Midbrain (tissue), 1 donor: Measurements from ENCODE around the gene MOCOS.

Experiments
- DNase-seq: peaks from one replicate; lab custom pipeline; 2025; lab: John Stamatoyannopoulos, UW

Gene MOCOS

DNA sequence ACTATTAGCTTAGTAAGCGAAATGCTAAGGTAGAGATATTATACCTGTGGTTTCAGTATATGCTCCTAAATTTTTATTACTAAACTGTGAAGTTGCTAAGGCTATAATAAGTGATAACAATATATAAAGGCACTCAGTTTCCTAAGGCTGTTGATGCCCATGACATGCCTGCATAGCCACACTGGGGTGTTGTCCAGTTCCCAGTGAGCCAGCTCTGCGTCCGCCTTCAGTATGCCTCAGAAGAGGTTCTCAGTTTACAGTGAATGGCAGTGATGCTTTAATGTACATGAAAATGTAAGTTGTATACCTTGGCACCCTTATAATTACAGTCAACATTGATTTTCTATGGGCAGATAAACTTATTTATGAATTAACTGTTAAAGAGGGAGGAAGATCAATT is 117.4 kb downstream of the MOCOS start:
- DNase-seq = no peak

DNA sequence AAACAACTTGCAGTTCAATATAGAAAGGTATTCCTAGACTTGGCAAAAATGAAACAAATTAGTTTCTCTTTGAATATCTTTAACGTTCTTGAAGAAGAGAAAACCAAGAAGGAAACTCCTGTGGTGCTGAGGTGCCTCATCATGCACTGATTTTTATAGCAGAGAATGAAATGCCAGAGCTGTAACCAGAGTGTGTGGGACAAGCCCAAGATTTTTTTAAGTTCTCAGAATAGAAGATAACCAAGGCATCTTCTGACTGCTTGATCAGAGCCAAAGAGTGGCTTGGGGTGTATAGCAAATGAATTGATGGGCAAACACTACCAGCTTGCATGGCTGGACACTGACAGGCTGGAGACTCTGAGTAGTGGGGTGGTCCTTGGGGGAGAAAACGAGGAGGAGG is 118.1 kb downstream of the MOCOS start:
- no peak for DNase-seq

DNA sequence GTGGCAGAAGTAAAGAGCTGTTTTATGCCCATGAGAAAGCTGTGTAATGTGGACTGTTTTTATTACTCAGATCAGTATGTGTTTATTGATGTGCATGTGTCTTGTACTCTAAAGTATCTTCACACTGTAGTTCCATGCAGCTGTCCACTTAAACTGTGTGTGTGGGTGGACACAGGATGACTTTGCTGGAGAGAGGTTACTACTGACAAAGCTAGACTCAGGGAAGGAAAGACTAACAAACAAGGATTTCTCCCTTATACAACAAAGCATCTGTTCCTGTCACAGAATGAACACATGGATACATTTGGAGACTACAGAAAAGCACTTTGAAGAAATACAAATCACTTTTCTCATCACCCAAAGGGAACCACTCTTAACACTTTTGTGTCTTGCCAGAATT is 120.2 kb downstream of the MOCOS start:
- no peak for DNase-seq

DNA sequence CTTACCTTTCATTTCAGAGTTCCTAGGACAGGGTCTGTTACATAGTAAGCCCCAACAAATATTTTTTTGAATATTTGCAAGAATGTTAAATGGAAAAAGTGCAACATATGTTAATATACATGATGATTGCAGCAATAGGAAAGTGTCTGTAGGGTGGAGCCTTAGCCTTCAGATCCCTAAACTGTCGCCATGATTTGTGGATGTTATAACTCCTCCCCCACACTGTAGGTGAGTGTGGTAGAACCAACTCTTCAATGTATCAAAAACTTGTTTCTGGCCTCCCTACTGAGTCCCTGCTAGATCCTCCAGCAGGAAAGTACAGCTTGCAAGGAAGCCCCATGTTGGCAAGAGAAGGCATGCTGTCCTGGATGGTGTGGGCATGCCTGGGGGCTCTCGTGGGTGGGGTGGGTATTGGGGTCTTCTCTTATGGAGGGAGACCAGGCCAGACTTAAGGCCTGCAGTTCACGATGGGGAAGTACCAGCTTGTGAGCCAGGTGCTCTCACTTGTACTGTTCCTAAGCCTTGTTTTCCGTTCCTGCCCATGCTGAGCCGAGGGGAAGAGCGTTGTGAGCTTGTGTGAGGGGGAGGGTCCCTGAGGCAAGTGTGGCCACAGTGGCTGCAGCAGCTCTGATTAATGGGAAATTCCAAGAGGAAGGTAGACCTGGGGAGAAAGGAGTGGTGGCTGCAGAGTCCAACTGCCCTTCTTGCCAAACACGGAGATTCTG is 121.6 kb downstream of the MOCOS start:
- DNase-seq = no peak

DNA sequence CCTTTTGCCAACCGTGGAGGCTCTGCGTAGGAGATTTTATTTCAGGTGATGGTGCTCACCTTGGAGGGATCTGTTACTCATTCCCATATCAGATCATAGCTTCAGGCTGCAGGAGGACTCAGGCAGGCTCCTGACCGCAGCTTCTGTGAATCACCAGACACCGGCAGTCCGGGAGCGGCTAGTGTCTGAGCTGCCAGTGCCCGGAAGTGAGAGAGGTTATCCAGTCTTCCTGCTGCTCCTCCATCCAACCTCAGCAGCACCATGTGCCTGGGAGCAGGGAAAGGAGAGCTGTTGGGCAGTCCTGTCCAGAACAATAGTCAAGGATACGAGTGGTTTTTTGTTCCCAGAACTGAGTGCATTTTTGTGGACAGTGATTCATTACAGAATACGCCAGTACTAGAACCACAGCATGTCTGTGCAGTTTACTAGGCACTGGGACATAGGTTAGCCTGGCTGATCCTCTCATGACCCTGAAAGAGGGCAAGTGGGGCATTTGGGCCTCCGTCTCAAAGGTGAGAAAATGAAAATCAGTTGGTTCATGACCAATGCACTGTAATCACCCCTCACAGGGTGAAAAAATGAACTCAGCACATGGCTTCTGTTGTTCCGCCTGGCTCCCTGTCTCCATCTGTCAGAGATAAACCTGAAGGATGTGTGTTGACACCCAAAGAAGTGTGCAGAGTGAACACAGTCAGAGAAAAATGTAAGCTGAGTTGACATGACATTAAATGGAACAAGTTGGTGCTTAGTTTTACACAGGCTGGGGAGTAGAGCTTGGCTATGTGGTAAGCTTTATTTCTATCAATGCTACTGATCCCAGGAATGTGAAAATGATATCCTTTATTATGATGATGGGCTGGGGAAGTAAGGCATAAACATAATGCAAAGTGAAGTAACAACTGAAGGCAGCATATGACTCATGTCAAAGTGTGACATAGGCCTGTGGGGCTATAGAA is 122.4 kb downstream of the MOCOS start:
- no peak for DNase-seq

DNA sequence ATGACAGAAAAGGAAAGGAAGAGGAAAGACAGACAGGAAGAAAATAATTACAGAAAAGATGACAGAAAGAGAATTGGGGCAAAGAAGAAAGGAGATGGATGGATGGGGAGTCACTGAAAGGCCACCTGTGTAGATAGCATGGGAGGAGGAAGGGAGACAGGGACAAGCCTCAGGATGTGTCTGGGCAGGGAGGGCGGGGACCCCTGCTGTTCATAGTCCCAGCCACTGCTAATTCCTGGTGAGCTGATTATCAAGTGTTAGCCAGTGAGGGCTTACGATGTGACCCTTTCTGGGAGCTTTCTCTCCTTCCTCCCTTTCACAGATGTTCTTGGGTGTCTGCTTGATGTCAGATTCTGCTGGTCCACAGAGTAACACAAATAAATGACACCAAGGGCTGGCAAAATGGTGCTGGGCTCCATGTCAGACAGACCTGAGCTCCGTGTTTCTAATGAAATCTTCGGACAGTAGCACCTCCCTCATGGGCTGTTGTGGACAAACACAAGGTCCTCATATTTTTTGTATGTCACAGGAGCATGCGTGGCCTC is 123.8 kb downstream of the MOCOS start:
- no peak for DNase-seq

DNA sequence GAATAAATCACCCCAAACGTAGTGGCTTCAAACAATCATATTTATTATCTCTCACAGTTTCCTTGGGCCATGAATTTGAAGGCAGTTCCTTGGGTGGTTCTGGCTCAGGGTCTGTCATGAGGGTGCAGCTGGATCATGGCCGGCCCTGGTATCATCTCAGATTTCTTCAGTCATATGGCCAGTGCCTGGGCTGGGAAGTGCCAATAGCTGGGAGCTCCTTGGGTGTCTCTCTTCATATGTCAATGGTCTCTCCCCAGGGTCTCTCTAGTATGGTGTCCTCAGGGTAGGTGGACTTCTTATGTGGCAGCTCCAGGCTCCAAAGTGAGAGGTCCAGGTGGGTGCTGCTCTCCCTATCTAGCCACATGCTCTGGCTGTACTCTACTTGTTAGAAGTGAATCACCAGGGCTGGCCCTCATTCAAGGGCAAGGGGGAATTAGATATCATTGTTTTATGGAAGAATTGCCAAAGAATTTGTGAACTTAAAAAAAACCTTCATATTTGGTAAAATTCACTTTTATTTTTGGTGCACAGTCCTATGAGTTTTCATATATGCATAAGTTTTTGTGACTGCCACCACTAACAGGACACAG is 125.6 kb downstream of the MOCOS start:
- DNase-seq = no peak

DNA sequence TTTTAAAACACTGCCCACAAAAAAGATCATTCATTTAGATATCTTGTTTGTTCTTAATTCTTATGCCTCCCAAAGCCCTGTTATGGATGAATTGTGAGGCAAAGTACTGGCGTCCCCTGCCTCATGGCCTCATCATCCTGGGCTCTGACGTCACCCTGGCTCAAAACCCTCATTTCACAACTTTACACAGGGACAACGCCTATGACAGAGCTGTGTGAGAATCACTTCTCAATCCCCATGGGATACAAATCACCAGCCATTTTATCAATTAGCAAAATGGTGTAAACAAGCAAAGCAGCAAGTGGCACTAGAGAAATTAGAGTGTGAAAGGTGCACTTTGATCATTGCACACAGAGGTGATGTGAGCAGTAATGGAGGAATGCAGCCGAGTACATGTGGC is 126.8 kb downstream of the MOCOS start:
- no peak for DNase-seq

DNA sequence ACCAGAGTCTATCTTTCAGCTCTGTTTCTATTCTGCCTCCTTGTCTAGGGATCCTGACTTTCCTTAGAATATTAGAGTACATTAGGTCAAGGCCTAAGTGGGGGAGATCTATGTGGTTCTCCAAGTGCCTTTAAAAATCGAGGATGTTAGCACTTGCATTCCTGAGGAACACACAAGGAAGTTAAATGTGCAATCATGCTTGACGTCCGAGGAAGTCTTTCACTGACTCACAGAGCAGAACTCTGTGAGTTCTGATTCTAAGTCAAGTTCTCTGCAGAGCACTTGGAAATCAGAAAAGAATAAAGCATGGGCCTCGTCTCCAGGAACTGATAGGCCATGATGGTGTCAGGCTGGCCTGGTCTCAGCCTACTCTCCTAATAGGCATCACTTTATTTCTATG is 127.5 kb downstream of the MOCOS start:
- DNase-seq = no peak

DNA sequence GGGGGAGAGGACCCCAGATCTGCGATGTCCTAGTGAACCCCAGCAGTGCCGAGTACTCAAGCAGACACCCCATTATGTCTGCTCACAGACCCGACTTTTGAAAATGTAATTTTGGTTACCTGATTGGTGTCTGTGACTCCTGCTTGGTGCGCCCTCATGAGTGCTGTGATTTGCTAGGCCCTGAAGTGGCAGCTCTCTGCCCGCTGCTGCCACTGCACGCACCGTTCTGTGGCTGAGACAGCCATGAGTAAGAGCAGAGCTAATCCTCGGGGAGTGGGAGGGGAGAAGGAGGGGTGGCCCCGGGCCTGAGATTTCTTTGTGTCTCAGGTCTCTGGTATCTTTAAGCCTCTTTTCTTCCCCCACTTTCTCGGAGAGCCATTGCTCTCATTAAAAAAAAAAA is 128.4 kb downstream of the MOCOS start:
- DNase-seq = no peak

DNA sequence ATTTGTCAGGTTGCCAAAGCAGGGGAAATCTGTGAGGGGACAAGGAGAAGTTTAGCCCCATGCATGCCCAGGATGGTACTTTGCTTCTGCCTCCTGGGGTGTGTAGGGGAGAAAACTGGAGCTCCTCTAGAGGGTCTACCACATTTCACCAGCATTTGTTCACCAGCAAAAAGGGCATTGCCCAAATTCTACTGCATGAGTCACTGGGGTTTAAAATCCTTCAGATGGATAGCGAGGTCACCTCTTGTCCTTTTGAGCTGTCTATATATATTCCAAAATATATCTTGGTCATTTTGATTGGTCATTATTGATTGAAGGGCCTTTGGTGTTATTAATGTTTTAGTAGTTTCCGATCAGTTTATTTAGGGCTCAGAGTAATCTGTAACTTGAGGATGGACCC is 128.9 kb downstream of the MOCOS start:
- no peak for DNase-seq
